Fibroblast of lung (primary cell): ENCODE measurements around the gene IPO11. TPM values are rescaled to one million over a fixed set of nuclear protein-coding genes. Genes with fewer than 3 reads are reported as not detected.
"Not testable (repeated sequence)": the region's sequence is repeated elsewhere in the genome, so short reads cannot be mapped to it uniquely, and the experiment has no call there.

Experiments
- DNase-seq, 2 donors: peaks; one replicate each; pipeline versions ENCODE4 v3.0.0 to v3.0.0-alpha.2; 2010; ENCODE audit warnings: low read depth in 2 of 2
- H2AFZ ChIP-seq: 2 replicates; pipeline ENCODE4 v1.5.1; 2012; ENCODE audit warnings: low read length, control low read depth, inconsistent platforms
- H3K27ac ChIP-seq: 2 replicates; pipeline ENCODE4 v1.5.1; 2011; ENCODE audit warnings: low read length, control low read depth; ENCODE audit not compliant: insufficient read depth
- H3K27me3 ChIP-seq: 2 replicates; pipeline ENCODE4 v1.5.1; 2011; ENCODE audit warnings: mild to moderate bottlenecking, low read length; ENCODE audit not compliant: control insufficient read depth, insufficient read depth
- H3K36me3 ChIP-seq: 2 replicates; pipeline ENCODE4 v1.5.1; 2011; ENCODE audit warnings: low read length; ENCODE audit not compliant: control insufficient read depth, insufficient read depth
- H3K4me1 ChIP-seq: 2 replicates; pipeline ENCODE4 v1.5.1; 2011; ENCODE audit warnings: low read length; ENCODE audit not compliant: control insufficient read depth, insufficient read depth; ENCODE audit errors: extremely low read depth
- H3K4me2 ChIP-seq: 2 replicates; pipeline ENCODE4 v1.5.1; 2011; ENCODE audit warnings: low read length, control low read depth; ENCODE audit not compliant: insufficient read depth; ENCODE audit errors: extremely low read depth
- H3K4me3 ChIP-seq, 4 experiments: fragments of 200-600 bp in 1 of 4; sonication (generic) in 1 of 4; replicated peaks in 1 of 4; 2 replicates each; pipeline ENCODE4 v1.5.1; 2011 to 2016; ENCODE audit warnings: low read length in 4 of 4, low read depth in 3 of 4, mild to moderate bottlenecking in 3 of 4, control low read depth in 2 of 4, inconsistent platforms in 1 of 4, mixed read lengths in 1 of 4; ENCODE audit not compliant: insufficient read depth in 1 of 4; ENCODE audit errors: control extremely low read depth in 1 of 4
- H3K79me2 ChIP-seq: 2 replicates; pipeline ENCODE4 v1.5.1; 2012; ENCODE audit warnings: mild to moderate bottlenecking, low read length, inconsistent platforms; ENCODE audit not compliant: control insufficient read depth, insufficient read depth
- H3K9ac ChIP-seq: 2 replicates; pipeline ENCODE4 v1.5.1; 2011; ENCODE audit warnings: mild to moderate bottlenecking, low read length, control low read depth; ENCODE audit not compliant: insufficient read depth
- H3K9me3 ChIP-seq: 2 replicates; pipeline ENCODE4 v1.5.1; 2012; ENCODE audit warnings: low read depth, low read length; ENCODE audit not compliant: control insufficient read depth, insufficient read depth
- H4K20me1 ChIP-seq: 2 replicates; pipeline ENCODE4 v1.5.1; 2011; ENCODE audit warnings: low read length; ENCODE audit not compliant: control insufficient read depth, insufficient read depth; ENCODE audit errors: extremely low read depth
- CTCF ChIP-seq, 2 donors: IDR thresholded peaks in 1 of 2; conservative IDR thresholded peaks in 1 of 2; 1 replicate in 1 of 2; 2 replicates in 1 of 2; pipeline ENCODE4 v1.5.1; 2011 to 2012; ENCODE audit warnings: low read length in 2 of 2, control low read depth in 1 of 2, inconsistent platforms in 1 of 2, low read depth in 1 of 2, mild to moderate bottlenecking in 1 of 2
- EZH2 ChIP-seq: IDR thresholded peaks from 2 replicates; pipeline ENCODE4 v1.5.1; 2012; ENCODE audit warnings: low read length, control low read depth, mild to moderate bottlenecking; ENCODE audit errors: missing control alignments
- polyA plus RNA-seq, 2 donors: library from polyadenylated mRNA; depleted of rRNA in 1 of 2; stranded (reverse) in 1 of 2; unstranded in 1 of 2; fragments of >200 nt; gene quantifications; 2 replicates each; pipeline ENCODE4 v1.2.1, GENCODE V29; 2011 to 2012; ENCODE audit warnings: missing spikeins in 1 of 2
- total RNA-seq: library from RNA; depleted of rRNA; stranded (reverse); fragments of >200 nt; gene quantifications from 2 replicates; pipeline ENCODE4 v1.2.1, GENCODE V29; 2014

Gene IPO11
- total and polyA plus RNA-seq, 2 donors (not counting 1 experiment from before 2014, with no cell fraction given), result 19.9 to 28.2 TPM

- no peaks in the 10 kb centered on the region for H3K4me1 ChIP-seq
- no peaks in the 10 kb centered on the region for H3K27me3 ChIP-seq
- no peak overlapping the region for H3K4me3 ChIP-seq
- DNase-seq, result no peak
- H3K4me2 ChIP-seq, result no peak overlapping the region
- no peaks in the 10 kb centered on the region for H3K79me2 ChIP-seq
- H3K9me3 ChIP-seq, result no peaks in the 10 kb centered on the region
- no peaks in the 10 kb centered on the region for H3K36me3 ChIP-seq
- no peak overlapping the region for H3K9ac ChIP-seq
- no peak overlapping the region for H3K27ac ChIP-seq
- H4K20me1 ChIP-seq, result no peaks in the 10 kb centered on the region
- no peak overlapping the region for H2AFZ ChIP-seq
- TF ChIP-seq CTCF (conservative IDR thresholded peaks at IDR 0.05 in 1 of 2, IDR thresholded peaks at IDR 0.05 in 1 of 2; ENCODE audit: low read depth in 1 of 2, low read length in 2 of 2) (no peak), EZH2 (no peak)
These were observed 149.3 kb downstream of the IPO11 start for GRCh38 chr5:62561896-62562295.

GRCh38 chr5:62562867-62563266 lies 150.3 kb downstream of the IPO11 start:
- Histone ChIP-seq H3K27me3 (no peaks in the 10 kb centered on the region), H3K4me1 (no peaks in the 10 kb centered on the region), H3K4me3 (no peak overlapping the region), H3K27ac (no peak overlapping the region), H3K36me3 (no peaks in the 10 kb centered on the region), H3K4me2 (no peak overlapping the region), H3K79me2 (no peaks in the 10 kb centered on the region), H4K20me1 (no peaks in the 10 kb centered on the region), H3K9ac (no peak overlapping the region), H2AFZ (no peak overlapping the region), H3K9me3 (no peaks in the 10 kb centered on the region)
- TF ChIP-seq EZH2, result no peak
- no peak for TF ChIP-seq CTCF (conservative IDR thresholded peaks at IDR 0.05 in 1 of 2, IDR thresholded peaks at IDR 0.05 in 1 of 2; ENCODE audit: low read depth in 1 of 2, low read length in 2 of 2)
- no peak for DNase-seq

GRCh38 chr5:62564101-62564500 lies 151.5 kb downstream of the IPO11 start:
- Histone ChIP-seq H3K27ac (no peak overlapping the region), H2AFZ (no peak overlapping the region), H4K20me1 (no peaks in the 10 kb centered on the region), H3K4me3 (no peak overlapping the region), H3K4me1 (no peaks in the 10 kb centered on the region), H3K36me3 (no peaks in the 10 kb centered on the region), H3K4me2 (no peak overlapping the region), H3K79me2 (no peaks in the 10 kb centered on the region), H3K9ac (no peak overlapping the region), H3K9me3 (no peaks in the 10 kb centered on the region), H3K27me3 (no peaks in the 10 kb centered on the region)
- TF ChIP-seq EZH2, result no peak
- TF ChIP-seq CTCF (conservative IDR thresholded peaks at IDR 0.05 in 1 of 2, IDR thresholded peaks at IDR 0.05 in 1 of 2; ENCODE audit: low read depth in 1 of 2, low read length in 2 of 2), result no peak
- DNase-seq, result no peak

- H3K4me3 ChIP-seq, H3K36me3 ChIP-seq, H3K9me3 ChIP-seq, H2AFZ ChIP-seq, DNase-seq, H3K27me3 ChIP-seq, H3K79me2 ChIP-seq, H3K4me2 ChIP-seq, H3K4me1 ChIP-seq, H3K27ac ChIP-seq, H4K20me1 ChIP-seq, H3K9ac ChIP-seq: not testable (repeated sequence)
These were observed 153.2 kb downstream of the IPO11 start for GRCh38 chr5:62565740-62566139.
